Astrocyte (in vitro differentiated cells and primary cell): Measurements from ENCODE around the gene SRSF7. TPM values are rescaled to one million over a fixed set of nuclear protein-coding genes. Genes with fewer than 3 reads are reported as not detected.

Source experiments
- DNase-seq: peaks from one replicate; pipeline ENCODE4 v3.0.0-alpha.2; 2010; ENCODE audit warnings: low read depth
- FAIRE-seq: peaks from 2 replicates; lab custom pipeline; 2011; peaks lifted over from hg19 to GRCh38; lab: Jason Lieb, UNC
- H2AFZ ChIP-seq: 2 replicates; pipeline ENCODE4 v1.6.0; 2012; ENCODE audit warnings: low read depth, low read length, inconsistent platforms
- H3K27ac ChIP-seq: 2 replicates; pipeline ENCODE4 v1.5.1; 2011; ENCODE audit warnings: low read depth, low read length, inconsistent platforms
- H3K27me3 ChIP-seq: 2 replicates; pipeline ENCODE4 v1.6.0; 2011; ENCODE audit warnings: low read length, inconsistent platforms; ENCODE audit not compliant: insufficient read depth
- H3K36me3 ChIP-seq: 2 replicates; pipeline ENCODE4 v1.5.1; 2011; ENCODE audit warnings: low read length, inconsistent platforms; ENCODE audit not compliant: insufficient read depth
- H3K4me1 ChIP-seq: 2 replicates; pipeline ENCODE4 v1.5.1; 2011; ENCODE audit warnings: low read length, inconsistent platforms; ENCODE audit not compliant: insufficient read depth
- H3K4me2 ChIP-seq: 2 replicates; pipeline ENCODE4 v1.6.0; 2012; ENCODE audit warnings: low read length, inconsistent platforms
- H3K4me3 ChIP-seq: 2 replicates; pipeline ENCODE4 v1.5.1; 2011; ENCODE audit warnings: low read depth, mild to moderate bottlenecking, low read length, inconsistent platforms; ENCODE audit not compliant: insufficient read depth
- H3K79me2 ChIP-seq: 2 replicates; pipeline ENCODE4 v1.6.0; 2012; ENCODE audit warnings: mild to moderate bottlenecking, low read length, inconsistent platforms; ENCODE audit not compliant: insufficient read depth
- H3K9ac ChIP-seq: 2 replicates; pipeline ENCODE4 v1.6.0; 2012; ENCODE audit warnings: mild to moderate bottlenecking, low read length, inconsistent platforms
- H3K9me3 ChIP-seq: 2 replicates; pipeline ENCODE4 v1.5.1; 2012; ENCODE audit warnings: low read depth, mild to moderate bottlenecking, low read length, inconsistent platforms; ENCODE audit not compliant: insufficient read depth
- H4K20me1 ChIP-seq: 2 replicates; pipeline ENCODE4 v1.6.0; 2012; ENCODE audit warnings: low read length, inconsistent platforms; ENCODE audit not compliant: insufficient read depth
- H3K27ac Mint-ChIP-seq: one replicate; pipeline ENCODE4 v1.8.0; 2021; ENCODE audit warnings: mild to moderate bottlenecking, mixed read lengths; ENCODE audit not compliant: unreplicated experiment
- H3K27me3 Mint-ChIP-seq: one replicate; pipeline ENCODE4 v1.8.0; 2021; ENCODE audit warnings: low read depth, mixed read lengths; ENCODE audit not compliant: unreplicated experiment
- H3K36me3 Mint-ChIP-seq: one replicate; pipeline ENCODE4 v1.8.0; 2021; ENCODE audit warnings: low read depth, mixed read lengths; ENCODE audit not compliant: unreplicated experiment
- H3K4me1 Mint-ChIP-seq: one replicate; pipeline ENCODE4 v1.8.0; 2021; ENCODE audit warnings: low read depth, mixed read lengths; ENCODE audit not compliant: unreplicated experiment
- H3K4me3 Mint-ChIP-seq: one replicate; pipeline ENCODE4 v1.8.0; 2021; ENCODE audit warnings: mild to moderate bottlenecking, moderate library complexity, mixed read lengths; ENCODE audit not compliant: unreplicated experiment
- H3K9me3 Mint-ChIP-seq: one replicate; pipeline ENCODE4 v1.8.0; 2021; ENCODE audit warnings: mild to moderate bottlenecking, mixed read lengths; ENCODE audit not compliant: unreplicated experiment
- EZH2 ChIP-seq: IDR thresholded peaks from 2 replicates; pipeline ENCODE4 v1.6.1; 2012; ENCODE audit warnings: mild to moderate bottlenecking, low read length, inconsistent platforms; ENCODE audit not compliant: insufficient read depth
- total RNA-seq: library from RNA; stranded (reverse); gene quantifications from 2 replicates; pipeline ENCODE4 v1.2.1, GENCODE V29; 2021
- TF ChIP-seq, protein P1 (sequence below): IDR thresholded peaks from 2 replicates; pipeline ENCODE4 v1.5.1; 2011; ENCODE audit warnings: low read depth, mild to moderate bottlenecking, inconsistent platforms, low read length, moderate library complexity; ENCODE audit not compliant: insufficient read depth

The SRSF7 gene
- total RNA-seq, 1 donor from 2014 or later: 120 TPM

DNA sequence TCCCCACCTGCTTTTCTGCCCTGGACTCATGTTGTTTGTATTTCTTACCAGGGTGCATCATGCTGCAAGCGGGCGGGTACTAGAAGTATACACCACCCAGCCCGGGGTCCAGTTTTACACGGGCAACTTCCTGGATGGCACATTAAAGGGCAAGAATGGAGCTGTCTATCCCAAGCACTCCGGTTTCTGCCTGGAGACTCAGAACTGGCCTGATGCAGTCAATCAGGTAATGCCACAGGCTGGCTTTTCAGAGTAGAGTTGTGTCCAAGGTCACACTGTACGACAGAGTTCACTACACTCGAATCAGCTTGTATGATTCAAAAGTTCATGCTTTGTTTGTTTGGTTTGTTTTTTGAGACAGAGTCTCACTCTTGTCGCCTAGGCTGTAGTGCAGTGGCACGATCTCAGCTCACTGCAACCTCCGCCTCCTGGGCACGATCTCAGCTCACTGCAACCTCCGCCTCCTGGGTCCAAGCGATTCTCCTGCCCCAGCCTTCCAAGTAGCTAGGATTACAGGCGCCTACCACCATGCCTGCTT lies 19.4 kb downstream of the SRSF7 start:
- Mint-ChIP-seq H3K36me3 (peaks cover 15% of the 10 kb centered on the region), H3K9me3 (no peaks in the 10 kb centered on the region)
- TF ChIP-seq, protein P1, sequence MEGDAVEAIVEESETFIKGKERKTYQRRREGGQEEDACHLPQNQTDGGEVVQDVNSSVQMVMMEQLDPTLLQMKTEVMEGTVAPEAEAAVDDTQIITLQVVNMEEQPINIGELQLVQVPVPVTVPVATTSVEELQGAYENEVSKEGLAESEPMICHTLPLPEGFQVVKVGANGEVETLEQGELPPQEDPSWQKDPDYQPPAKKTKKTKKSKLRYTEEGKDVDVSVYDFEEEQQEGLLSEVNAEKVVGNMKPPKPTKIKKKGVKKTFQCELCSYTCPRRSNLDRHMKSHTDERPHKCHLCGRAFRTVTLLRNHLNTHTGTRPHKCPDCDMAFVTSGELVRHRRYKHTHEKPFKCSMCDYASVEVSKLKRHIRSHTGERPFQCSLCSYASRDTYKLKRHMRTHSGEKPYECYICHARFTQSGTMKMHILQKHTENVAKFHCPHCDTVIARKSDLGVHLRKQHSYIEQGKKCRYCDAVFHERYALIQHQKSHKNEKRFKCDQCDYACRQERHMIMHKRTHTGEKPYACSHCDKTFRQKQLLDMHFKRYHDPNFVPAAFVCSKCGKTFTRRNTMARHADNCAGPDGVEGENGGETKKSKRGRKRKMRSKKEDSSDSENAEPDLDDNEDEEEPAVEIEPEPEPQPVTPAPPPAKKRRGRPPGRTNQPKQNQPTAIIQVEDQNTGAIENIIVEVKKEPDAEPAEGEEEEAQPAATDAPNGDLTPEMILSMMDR: no peak
- TF ChIP-seq EZH2: no peak

DNA sequence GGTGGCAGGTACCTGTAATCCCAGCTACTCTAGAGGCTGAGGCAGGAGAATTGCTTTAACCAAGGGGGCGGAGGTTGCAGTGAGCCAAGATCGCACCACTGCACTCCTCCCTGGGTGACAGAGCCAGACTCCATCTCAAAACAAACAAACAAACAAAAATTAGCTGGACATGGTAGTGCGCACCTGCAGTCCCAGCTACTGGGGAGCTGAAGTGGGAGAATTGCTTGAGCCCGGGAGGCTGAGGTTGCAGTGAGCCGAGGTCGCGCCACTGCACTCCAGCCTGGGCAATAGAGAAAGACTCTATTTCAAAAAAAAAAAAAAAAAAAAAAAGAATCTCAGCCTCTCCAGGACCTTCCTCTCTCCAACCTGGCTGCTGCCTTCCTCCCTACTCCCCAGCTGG lies 20.1 kb downstream of the SRSF7 start:
- H3K27me3 Mint-ChIP-seq: no peaks in the 10 kb centered on the region
- H3K27ac ChIP-seq: no peak overlapping the region
- H3K27me3 ChIP-seq: no peaks in the 10 kb centered on the region
- H3K36me3 ChIP-seq: no peaks in the 10 kb centered on the region
- no peak overlapping the region for H3K4me2 ChIP-seq
- H3K4me1 ChIP-seq: no peaks in the 10 kb centered on the region
- H2AFZ ChIP-seq: no peak overlapping the region
- FAIRE-seq (no peak), DNase-seq (no peak)
- no peak overlapping the region for H3K4me3 ChIP-seq
- H3K9me3 ChIP-seq: no peaks in the 10 kb centered on the region
- H4K20me1 ChIP-seq: no peaks in the 10 kb centered on the region
- no peak overlapping the region for H3K27ac Mint-ChIP-seq
- H3K4me3 Mint-ChIP-seq: no peak overlapping the region
- no peak overlapping the region for H3K9ac ChIP-seq
- no peaks in the 10 kb centered on the region for H3K79me2 ChIP-seq
- H3K4me1 Mint-ChIP-seq: no peaks in the 10 kb centered on the region
- no peaks in the 10 kb centered on the region for H3K9me3 Mint-ChIP-seq
- peaks cover 15% of the 10 kb centered on the region for H3K36me3 Mint-ChIP-seq
- TF ChIP-seq, protein P1: no peak
- no peak for TF ChIP-seq EZH2

More for the DNA sequence above, 19.4 kb downstream of the SRSF7 start:
- FAIRE-seq (no peak), DNase-seq (no peak)
- no peaks in the 10 kb centered on the region for H3K79me2 ChIP-seq
- H3K9me3 ChIP-seq: no peaks in the 10 kb centered on the region
- H3K27me3 ChIP-seq: no peaks in the 10 kb centered on the region
- H3K4me2 ChIP-seq: no peak overlapping the region
- Mint-ChIP-seq H3K27me3 (no peaks in the 10 kb centered on the region), H3K4me1 (no peaks in the 10 kb centered on the region), H3K27ac (no peak overlapping the region), H3K4me3 (no peak overlapping the region)
- H3K4me1 ChIP-seq: no peaks in the 10 kb centered on the region
- no peak overlapping the region for H3K9ac ChIP-seq
- no peak overlapping the region for H3K4me3 ChIP-seq
- no peaks in the 10 kb centered on the region for H4K20me1 ChIP-seq
- no peak overlapping the region for H2AFZ ChIP-seq
- H3K36me3 ChIP-seq: no peaks in the 10 kb centered on the region
- no peak overlapping the region for H3K27ac ChIP-seq

DNA sequence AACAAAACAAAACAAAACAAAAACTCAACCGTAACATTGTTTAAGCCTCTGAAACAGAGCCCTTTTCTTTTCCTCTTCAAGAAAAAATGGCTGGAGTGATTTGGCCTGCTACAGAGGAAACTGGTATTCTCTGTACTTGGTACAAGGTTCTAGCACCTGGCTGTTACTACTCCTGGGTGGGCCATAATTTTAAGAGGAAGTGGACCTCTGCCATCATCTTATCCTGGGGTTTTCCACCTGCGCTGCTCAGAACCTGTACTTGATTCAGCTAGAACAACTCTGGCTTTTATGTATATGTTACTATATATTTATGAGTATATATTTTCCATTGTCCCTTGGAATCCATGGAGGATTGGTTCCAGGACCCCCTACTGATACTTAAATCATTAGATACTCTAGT lies 22.5 kb downstream of the SRSF7 start:
- H3K9me3 ChIP-seq: no peaks in the 10 kb centered on the region
- no peak overlapping the region for H3K27ac ChIP-seq
- H3K4me1 ChIP-seq: no peaks in the 10 kb centered on the region
- DNase-seq (no peak), FAIRE-seq (no peak)
- peaks cover 11% of the 10 kb centered on the region for H3K36me3 Mint-ChIP-seq
- no peaks in the 10 kb centered on the region for H4K20me1 ChIP-seq
- no peaks in the 10 kb centered on the region for H3K36me3 ChIP-seq
- H3K4me3 ChIP-seq: no peak overlapping the region
- H3K4me2 ChIP-seq: no peak overlapping the region
- H2AFZ ChIP-seq: no peak overlapping the region
- no peaks in the 10 kb centered on the region for H3K79me2 ChIP-seq
- TF ChIP-seq, protein P1: no peak
- TF ChIP-seq EZH2: no peak
- H3K9me3 Mint-ChIP-seq: no peaks in the 10 kb centered on the region
- no peak overlapping the region for H3K27ac Mint-ChIP-seq
- H3K27me3 Mint-ChIP-seq: no peaks in the 10 kb centered on the region
- no peaks in the 10 kb centered on the region for H3K4me1 Mint-ChIP-seq
- no peak overlapping the region for H3K4me3 Mint-ChIP-seq
- no peaks in the 10 kb centered on the region for H3K27me3 ChIP-seq
- no peak overlapping the region for H3K9ac ChIP-seq
